GM15510 (cell line): ENCODE results near the gene EVI5L.

Experiments used
- POLR2A ChIP-seq: IDR thresholded peaks from 3 replicates; pipeline ENCODE4 v1.6.1; 2011; ENCODE audit warnings: borderline replicate concordance; ENCODE audit not compliant: insufficient read length; ENCODE audit errors: extremely low read depth

EVI5L gene

DNA sequence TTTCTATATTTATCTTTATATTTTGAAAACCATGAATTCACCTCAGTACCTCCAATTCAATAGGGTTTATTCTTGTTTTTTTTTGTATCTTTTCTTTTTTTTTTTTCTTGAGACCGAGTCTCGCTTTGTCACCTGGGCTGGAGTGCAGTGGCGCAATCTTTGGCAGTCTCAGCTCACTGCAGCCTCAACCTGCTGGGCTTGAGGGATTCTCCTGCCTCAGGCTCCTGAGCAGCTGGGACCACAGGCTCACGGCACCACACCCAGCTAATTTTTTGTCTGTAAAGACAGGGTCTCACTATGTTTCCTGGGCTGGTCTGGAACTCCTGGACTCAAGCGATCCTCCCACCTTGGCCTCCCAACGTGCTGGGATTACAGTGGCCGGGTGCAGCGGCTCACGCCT lies 23.1 kb upstream of the EVI5L start:
- TF ChIP-seq POLR2A, result no peak

DNA sequence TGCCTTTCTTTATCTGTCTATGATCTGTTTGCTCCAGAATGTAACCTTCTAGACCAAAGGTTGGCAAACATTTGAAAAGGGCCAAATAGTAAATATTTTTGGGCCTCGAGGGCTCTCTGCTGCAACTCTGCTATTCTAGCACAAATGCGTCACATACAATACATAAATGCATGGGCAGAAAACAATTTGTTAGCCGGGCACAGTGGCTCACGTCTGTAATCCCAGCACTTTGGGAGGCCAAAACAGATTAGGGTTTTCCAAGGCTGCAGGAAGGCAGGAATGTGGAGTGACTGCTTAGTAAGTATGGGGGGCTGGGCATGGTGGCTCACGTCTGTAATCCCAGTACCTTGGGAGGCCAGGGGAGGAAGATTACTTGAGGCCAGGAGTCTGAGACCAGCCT lies 21.9 kb upstream of the EVI5L start:
- TF ChIP-seq POLR2A, result no peak

DNA sequence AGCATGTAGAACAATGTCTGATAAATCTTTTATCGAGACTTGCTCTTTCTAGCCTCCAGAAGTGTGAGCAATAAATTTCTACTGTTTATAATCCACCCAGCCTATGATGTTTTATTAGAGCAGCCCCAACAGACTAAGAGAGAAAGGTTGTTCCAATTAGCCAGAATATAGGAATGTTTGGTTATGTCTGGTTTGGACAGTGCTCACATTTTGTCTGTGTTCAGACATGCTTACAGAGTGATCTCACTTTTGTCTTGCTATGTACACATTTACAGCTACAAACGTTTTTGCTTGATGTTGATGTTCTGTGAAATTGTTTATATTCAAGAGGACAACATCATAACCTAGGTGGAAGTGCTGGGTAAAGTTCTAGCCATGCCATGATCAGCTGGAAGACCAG lies 18.0 kb upstream of the EVI5L start:
- TF ChIP-seq POLR2A, result no peak

DNA sequence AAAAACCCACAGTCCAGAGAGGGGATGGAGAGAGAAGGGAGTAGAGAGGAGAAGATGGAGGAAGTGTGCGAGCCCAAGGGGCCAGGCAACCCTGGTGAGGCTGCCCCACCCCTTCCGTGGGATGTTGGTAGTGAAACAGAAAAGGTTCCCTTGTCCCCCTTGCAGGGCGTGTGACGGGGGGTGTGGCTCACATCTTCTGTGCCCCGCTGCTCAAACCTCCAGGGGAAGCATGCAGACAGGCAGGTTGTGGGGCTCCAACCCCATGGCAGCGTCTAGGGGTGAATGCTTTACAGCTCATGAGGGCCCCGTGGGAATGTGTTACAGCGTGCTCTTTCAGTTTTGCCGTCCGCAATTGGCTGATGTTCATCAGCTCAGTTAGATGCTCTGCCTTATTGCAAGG lies 14.7 kb upstream of the EVI5L start:
- TF ChIP-seq POLR2A, result no peak

DNA sequence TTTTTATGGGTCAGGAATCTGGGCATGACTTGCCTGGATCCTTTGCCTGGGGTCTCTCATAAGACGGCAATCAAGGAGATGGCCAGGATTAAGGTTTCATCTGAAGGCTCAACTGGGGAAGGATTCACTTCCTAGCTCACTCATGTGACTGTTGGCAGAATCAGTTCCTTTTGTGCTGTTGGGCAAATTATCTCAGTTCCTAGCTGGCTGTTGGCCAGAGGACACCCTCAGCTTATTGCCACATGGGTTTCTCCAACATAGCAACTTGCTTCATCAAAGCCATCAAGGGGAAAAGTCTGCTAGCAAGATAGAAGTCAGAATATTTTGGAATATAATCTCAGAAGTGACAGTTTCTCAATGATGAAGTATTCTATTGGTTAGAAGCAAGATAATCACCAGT lies 12.2 kb upstream of the EVI5L start:
- no peak for TF ChIP-seq POLR2A

DNA sequence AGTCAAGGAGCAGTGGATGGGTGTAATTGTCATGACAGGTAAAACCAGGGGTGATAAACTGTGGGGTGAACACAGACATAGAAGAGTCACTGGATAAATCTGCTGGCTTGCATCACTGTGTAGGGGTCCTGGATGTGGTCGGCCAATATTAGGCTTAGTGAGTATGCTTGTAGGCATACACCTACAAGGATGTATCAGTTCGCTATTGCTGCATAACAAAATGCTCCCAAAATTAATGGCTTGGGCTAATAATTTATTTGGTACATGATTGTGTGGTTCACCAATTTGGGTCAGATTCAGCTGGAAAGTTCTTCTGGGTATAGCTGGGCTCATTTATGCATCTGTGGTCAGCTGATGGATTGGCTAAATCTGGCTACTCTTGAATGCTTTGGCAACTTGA lies 11.2 kb upstream of the EVI5L start:
- TF ChIP-seq POLR2A, result no peak

DNA sequence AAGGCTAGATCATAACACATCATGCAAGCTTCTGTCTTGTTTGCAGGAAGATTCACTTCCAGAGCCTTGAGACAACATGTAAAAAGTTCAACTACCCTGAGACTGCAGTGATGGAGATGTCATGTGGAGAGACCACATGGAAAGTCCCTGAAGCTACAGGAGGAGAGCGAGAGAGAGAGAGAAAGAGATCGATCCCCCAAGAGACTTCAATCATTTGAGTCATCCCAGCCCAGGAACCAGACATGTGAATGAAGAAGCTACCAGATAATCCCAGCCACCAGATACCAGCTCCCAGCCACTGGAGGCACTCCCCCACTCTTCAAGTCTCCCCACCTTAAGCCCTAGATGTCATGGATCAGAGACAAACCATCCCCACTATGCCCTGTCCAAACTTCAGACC lies 10.7 kb upstream of the EVI5L start:
- TF ChIP-seq POLR2A, result no peak

DNA sequence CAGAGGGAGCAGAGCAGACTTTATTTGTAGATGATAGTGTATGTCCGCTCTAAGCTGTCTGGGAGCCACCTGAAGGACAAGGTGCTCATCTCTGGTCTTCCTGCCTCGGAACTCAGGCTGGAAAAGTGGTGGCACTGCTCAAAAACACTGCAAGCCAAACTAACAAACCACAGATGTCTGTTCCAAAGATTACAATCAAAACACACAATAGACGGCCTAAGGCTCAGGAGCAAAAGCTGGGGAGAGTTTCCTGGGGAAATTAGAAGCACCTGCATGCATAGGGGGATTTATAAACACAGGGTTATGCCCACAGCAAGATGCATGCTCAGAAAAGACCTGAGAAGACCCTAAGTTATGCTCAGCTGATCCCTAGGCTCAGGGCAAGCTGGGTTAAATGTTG lies 9.4 kb upstream of the EVI5L start:
- TF ChIP-seq POLR2A, result no peak

DNA sequence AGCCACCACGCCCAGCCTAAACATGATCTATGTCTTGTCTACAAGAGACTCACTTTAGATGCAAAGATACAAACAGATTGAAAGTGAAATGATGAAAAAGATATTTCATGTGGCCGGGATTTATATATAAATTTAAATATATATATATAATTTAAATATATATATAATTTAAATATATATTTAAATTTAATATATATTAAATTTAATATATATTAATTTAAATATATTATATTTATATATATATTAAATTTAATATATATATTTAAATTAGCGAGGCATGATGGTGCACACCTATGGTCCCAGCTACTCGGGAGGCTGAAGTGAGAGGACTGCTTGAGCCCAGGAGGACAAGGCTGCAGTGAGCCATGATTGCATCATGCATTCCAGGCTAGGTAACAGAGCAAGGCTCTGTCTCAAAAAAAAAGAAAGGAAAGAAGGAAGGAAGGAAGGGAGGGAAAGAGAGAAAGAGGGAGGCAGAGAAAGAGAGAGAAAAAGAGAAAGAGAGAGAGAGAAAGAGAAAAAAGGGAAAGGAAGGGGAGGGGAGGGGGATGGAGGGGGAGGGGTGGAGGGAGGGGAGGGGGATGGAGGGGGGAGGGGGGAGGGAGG lies 7.0 kb upstream of the EVI5L start:
- no peak for TF ChIP-seq POLR2A

DNA sequence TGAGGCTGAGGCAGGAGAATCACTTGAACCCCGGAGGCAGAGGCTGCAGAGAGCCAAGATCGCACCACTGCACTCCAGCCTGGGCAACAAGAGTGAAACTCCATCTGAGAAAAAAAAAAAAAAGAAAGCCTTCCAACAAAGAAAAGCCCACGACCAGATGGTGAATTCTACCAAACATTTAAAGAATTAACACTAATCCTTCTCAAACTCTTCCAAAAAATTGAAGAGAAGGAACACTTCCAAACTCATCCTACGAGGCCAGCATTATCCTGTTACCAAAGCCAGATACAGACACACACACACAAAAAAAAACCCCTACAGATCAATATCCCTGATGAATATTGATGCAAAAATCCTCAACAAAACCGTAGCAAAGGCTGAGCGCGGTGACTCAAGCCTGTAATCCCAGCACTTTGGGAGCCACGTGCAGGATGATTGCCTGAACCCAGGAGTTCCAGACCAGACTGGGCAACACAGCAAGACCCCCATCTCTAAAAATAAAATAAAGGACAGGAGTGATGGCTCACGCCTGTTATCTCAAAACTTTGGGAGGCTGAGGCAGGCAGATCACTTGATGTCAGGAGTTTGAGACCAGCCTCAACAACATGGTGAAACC lies 6.2 kb upstream of the EVI5L start:
- no peak for TF ChIP-seq POLR2A

DNA sequence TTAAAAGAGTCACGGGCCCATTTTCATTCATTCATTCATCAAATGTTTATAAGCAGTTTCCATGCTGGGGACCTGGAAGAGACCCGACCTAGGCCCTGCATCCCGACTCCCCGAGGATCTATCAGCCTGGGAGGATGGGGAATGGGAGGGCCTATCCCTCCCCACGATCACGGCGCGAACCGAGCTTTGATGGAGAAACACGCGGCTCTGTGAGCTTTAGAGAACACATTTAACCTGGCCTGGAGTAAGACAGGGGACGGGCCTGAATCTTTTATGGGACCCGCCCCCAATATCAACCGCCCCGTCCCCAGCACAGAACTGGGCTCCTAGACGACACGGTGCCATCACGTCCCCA lies 875 bp upstream of the EVI5L start:
- TF ChIP-seq POLR2A, result no peak

DNA sequence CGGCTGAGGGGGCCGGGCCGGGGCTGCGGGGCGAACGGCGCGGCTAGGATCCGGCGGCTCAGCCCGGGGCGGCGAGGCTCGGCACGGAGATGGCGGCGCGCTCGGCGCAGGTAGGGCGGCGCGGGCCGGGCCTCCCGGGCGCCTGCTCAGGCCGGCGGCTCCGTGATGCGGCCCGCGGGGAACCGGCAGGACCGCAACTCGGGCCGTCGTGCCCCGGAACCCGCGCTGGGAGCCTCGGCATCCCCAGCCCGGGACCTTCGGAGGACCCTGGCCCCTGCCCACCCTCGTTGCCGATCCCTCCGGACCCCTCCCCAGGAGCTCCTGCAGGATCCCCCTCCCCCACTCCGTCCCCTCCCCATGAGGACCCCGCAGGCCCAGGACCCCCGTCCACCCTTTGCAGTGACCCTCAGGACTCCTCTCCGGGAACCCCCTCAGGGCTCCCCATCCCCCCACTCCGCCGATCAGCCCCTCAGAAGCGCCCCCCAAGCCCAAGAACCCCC lies 304 bp downstream of the EVI5L start:
- TF ChIP-seq POLR2A, result no peak

DNA sequence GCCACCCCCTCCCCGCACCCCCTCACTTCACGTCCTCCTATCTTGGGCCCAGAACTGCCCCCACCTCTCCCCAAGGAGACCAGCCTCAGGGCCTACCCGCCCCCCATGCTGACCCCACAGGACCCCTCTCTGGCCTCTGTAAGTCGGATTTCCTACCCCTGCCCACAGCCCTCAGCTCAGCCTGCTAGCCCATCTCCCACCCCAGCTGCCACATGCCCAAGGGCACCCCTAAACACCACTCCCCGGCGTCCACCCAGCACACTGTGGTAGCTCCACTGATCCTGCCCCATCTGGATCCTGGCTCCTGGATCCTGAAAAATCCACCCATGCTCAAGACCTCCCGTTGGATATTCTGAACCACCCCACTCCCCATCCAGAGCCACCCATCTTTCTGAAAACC lies 805 bp downstream of the EVI5L start:
- TF ChIP-seq POLR2A, result no peak

DNA sequence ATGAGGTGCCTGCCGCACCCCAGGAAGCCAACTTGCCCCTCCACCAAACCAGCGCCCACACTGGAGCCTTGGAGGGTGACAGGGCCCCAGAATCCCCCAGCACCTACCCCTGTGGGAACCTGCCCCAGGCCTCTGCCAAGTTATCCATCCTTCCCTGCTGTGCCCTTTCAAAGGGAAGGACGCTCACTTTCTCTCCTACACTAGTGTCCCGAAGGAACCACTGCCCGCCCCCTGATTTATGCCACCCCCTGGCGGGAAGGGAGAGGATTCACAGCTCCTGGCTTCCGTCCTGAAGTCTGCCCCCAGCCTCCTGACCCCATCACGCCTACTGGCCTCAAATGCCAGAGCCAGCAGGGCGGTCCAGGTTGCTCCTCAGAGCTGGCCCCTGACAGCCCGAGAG lies 1.4 kb downstream of the EVI5L start:
- TF ChIP-seq POLR2A, result no peak

DNA sequence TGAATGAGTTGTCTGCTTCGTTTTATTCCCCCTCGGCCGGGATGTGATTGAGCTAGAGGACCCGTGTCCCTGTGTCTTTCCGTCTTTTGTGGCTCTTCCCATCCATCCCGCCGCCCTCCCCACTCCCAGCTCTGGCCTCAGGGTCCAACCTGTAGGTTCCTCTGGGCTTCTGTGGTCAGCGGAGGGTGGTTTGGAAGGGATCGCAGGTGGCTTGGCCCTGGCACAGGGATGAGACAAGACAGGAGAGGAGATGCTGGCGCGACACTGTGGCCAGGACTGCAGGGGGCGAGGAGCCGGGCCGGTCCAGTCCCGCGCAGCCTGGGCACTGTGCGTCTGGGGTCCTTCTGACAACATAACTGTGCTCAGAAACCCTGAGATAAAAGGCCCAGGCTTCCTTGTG lies 2.0 kb downstream of the EVI5L start:
- no peak for TF ChIP-seq POLR2A

DNA sequence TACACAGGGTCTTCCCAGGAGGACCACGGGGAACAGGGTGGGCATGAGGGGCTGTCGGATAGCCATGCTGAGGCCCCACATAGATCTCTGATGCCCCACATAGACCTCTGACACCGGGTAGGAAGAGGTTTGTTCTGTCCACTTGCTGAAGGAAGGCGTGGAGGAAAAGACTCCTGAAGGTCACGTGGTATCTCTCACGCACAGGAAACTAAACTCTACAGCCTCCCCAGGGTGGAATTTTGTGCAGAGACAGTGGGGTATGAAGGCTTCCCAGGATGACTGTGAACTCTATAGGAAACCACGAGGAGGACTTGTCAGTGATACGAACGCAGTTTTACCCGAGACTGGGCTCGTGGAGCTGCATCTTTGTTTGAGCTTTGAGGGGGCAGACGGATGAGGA lies 2.8 kb downstream of the EVI5L start:
- no peak for TF ChIP-seq POLR2A
